CD4-positive, alpha-beta T cell treated with Interleukin-4 for 1 hour (primary cell): ENCODE measurements around the gene PPIL1.
"Not testable (repeated sequence)": the region's sequence is repeated elsewhere in the genome, so short reads cannot be mapped to it uniquely, and the experiment has no call there.

Experiments
- DNase-seq, 2 donors: peaks; one replicate each; pipeline ENCODE4 v3.0.0-alpha.2; 2020 to 2022

PPIL1 gene

DNA sequence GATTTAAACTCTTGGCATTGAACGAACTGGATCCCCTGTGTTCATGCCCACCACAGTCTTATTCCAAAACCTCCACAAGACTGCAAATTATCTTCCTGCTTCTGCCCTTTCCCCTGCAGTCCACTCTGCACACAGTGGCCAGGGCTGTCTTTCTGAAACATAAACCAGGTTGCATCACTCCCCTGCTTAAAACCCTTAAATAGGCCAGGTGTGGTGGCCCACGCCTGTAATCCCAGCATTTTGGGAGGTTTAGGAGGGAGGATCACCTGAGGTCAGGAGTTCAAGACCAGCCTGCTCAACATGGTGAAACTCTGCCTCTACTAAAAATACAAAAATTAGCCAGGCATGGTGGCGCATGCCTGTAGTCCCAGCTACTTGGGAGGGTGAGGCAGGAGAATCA lies 61.6 kb downstream of the PPIL1 start:
- DNase-seq: not testable (repeated sequence)

GRCh38 chr6:36809941-36810803 lies 64.4 kb downstream of the PPIL1 start:
- no peak for DNase-seq

GRCh38 chr6:36809156-36809555 lies 65.4 kb downstream of the PPIL1 start:
- DNase-seq: no peak

- no peak for DNase-seq
Observed at GRCh38 chr6:36808634-36809033, 66.0 kb downstream of the PPIL1 start.

- no peak for DNase-seq
Observed at GRCh38 chr6:36807750-36808149, 66.9 kb downstream of the PPIL1 start.

DNA sequence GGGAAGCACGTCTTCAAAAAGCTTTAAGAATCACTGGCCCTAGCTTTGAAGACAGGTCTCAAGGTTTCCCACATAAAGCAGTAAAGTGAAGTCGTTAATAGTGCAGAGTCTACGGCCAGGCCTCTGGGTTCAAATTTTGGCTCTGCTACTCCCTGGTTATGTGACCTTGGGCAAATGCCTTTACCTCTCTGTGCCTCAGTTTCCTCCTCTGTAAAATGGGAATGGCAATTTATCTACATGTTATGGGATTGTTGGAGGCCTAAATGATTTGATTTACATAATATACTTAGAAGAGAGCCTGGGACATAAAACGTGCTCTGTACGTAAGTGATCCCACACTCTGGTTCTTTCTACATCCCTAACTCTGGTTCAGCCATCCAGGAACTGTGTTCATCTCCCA lies 67.5 kb downstream of the PPIL1 start:
- DNase-seq: no peak

- no peak for DNase-seq
Observed at GRCh38 chr6:36805917-36806316, 68.7 kb downstream of the PPIL1 start.

- no peak for DNase-seq
Observed at GRCh38 chr6:36805096-36805797, 69.4 kb downstream of the PPIL1 start.
